GM10248 (cell line): ENCODE data around the gene OGFOD2.
A peak's percentile ranks its signal among the peaks of the same experiment; 100 is the strongest.

Source experiments
- CTCF ChIA-PET: fragments of 300-600 bp; sonication (Branson Sonifier 250); formaldehyde crosslinking; extraction: SDS; loops from one replicate; lab custom pipeline; 2021; ENCODE audit warnings: antibody characterized with exemption; lab: Yijun Ruan, JAX
- POLR2A ChIA-PET: fragments of 350-650 bp; sonication (Branson Sonifier 250); formaldehyde crosslinking; extraction: SDS; loops from one replicate; lab custom pipeline; 2020; ENCODE audit warnings: antibody characterized with exemption; lab: Yijun Ruan, JAX
- DNase-seq: peaks from one replicate; pipeline ENCODE4 v3.0.0; 2012; ENCODE audit errors: extremely low spot score
- CTCF ChIP-seq: IDR thresholded peaks from 2 replicates; pipeline ENCODE4 v1.5.1; 2012; ENCODE audit warnings: mild to moderate bottlenecking, low read depth; ENCODE audit errors: extremely low read depth, missing control alignments, control extremely low read depth

OGFOD2 gene

GRCh38 chr12:122974892-122975789, at the start of gene OGFOD2:
Gene OGFOD2 (plus strand): TSS chr12:122975244. CDS start chr12:122975252, 8 bp downstream.
- ChIA-PET CTCF (interaction anchor here (0.6 to 3.2 kb wide), 8 partner anchors 9 to 608 kb away, joined by 3 to 16 read pairs (median 4); no protein-coding TSS in a partner anchor), POLR2A (interaction anchor here (1.5 kb wide), 1 partner anchor 258 kb away, joined by 6 read pairs; the partner anchor contains the start of genes MPHOSPH9 and MTRFR)
- peak; percentile 92 for DNase-seq
- TF ChIP-seq CTCF: no peak

DNA sequence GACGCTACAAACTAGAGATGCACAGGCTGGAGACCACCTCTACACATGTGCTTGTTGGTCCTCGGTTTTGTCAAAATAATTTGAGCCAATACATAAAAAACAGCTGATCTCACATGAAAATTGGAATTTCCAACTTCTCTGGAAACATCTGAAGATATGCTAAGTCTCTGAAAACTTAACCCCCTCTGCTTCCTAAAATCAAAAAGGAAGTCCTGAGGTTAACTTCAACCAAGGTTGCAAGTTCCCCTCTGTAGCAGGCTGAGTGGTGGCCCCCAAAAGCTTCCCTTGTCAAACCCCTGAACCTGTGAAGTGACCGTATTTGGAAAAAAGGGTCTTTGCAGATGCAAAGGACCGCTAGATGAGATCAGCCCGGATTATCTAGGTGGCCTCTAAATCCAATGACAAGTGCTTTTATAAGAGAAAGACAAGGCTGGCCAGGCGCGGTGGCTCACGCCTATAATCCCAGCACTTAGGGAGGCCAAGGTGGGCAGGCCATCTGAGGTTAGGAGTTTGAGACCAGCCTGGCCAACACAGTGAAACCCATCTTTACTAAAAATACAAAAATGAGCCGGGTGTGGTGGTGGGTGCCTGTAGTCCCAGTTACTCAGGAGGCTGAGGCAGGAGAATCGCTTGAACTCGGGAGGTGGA, 47.2 kb upstream of the OGFOD2 start:
- CTCF ChIA-PET: interaction anchor here (1.4 to 2.6 kb wide), 6 partner anchors 8 to 135 kb away, joined by 3 to 10 read pairs (median 4); no protein-coding TSS in a partner anchor
- no peak for TF ChIP-seq CTCF
- no peak for DNase-seq
- POLR2A ChIA-PET: no interaction called here

- POLR2A ChIA-PET: no interaction called here
- CTCF ChIA-PET: interaction anchor here (1.4 kb wide), 1 partner anchor 9 kb away, joined by 3 read pairs; no protein-coding TSS in a partner anchor
- no peak for TF ChIP-seq CTCF
- no peak for DNase-seq
These were observed 46.5 kb upstream of the OGFOD2 start for GRCh38 chr12:122928404-122929147.

DNA sequence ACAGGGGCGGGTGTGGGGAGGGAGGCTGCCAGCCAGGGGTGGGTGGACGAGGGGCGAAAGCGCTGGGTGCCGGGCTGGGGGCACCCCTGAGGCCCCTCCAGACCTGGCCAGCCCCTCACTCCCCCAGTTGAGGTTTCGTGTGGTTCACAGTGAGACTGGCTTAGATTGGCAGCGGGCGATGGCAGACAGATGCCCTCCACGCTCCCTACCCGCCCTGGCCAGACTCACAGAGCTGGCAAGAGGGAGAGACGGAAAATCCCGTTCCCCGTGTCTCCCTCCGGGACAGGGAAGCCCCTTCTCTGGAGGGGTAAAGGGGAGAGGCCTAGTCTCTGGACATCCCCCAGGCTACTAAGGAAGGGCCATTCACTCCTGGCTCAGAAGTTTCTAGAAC, 45.9 kb upstream of the OGFOD2 start:
- TF ChIP-seq CTCF: no peak
- CTCF ChIA-PET: interaction anchor here (0.8 to 1.4 kb wide), 2 partner anchors 10 to 58 kb away, joined by 3 read pairs; no protein-coding TSS in a partner anchor
- no peak for DNase-seq
- POLR2A ChIA-PET: no interaction called here

- ChIA-PET CTCF (interaction anchor here (0.8 to 1.3 kb wide), 2 partner anchors 10 to 59 kb away, joined by 3 read pairs; no protein-coding TSS in a partner anchor), POLR2A (no interaction called here)
- DNase-seq: no peak
- no peak for TF ChIP-seq CTCF
These were observed 45.2 kb upstream of the OGFOD2 start for GRCh38 chr12:122929812-122930211.

- ChIA-PET POLR2A (no interaction called here), CTCF (interaction anchor here (0.7 to 1.9 kb wide), 5 partner anchors 18 to 138 kb away, joined by 3 to 4 read pairs (median 3); no protein-coding TSS in a partner anchor)
- no peak for TF ChIP-seq CTCF
- DNase-seq: no peak
These were observed 42.8 kb upstream of the OGFOD2 start for GRCh38 chr12:122932207-122932606.
